HL-60 (cell line): ENCODE data around the gene ISG20L2.

ENCODE experiments used
- DNase-seq, 2 experiments: peaks; one replicate each; pipeline ENCODE4 v3.0.0-alpha.2; 2010 to 2020; ENCODE audit warnings: low read depth in 1 of 2, low spot score in 1 of 2
- H3K27ac ChIP-seq: fragments of 250-450 bp; sonication (Bioruptor Pico); replicated peaks from 2 replicates; pipeline ENCODE4 v1.5.1; 2020; ENCODE audit warnings: mild to moderate bottlenecking, moderate library complexity
- H3K27me3 ChIP-seq: fragments of 250-450 bp; sonication (Bioruptor Pico); 2 replicates; pipeline ENCODE4 v1.5.1; 2021; ENCODE audit warnings: mild to moderate bottlenecking, moderate library complexity; ENCODE audit not compliant: insufficient read depth, poor library complexity, severe bottlenecking
- H3K4me3 ChIP-seq: replicated peaks from 2 replicates; pipeline ENCODE4 v1.5.1; 2011; ENCODE audit warnings: mild to moderate bottlenecking, control low read depth, low read length; ENCODE audit not compliant: insufficient read depth
- CTCF ChIP-seq: IDR thresholded peaks from one replicate; pipeline ENCODE4 v1.5.1; 2011; ENCODE audit warnings: low read length, control low read depth, inconsistent platforms; ENCODE audit not compliant: insufficient read depth
- GABPA ChIP-seq: IDR thresholded peaks from 2 replicates; pipeline ENCODE4 v1.6.1; 2012; ENCODE audit warnings: low read depth
- POLR2AphosphoS5 ChIP-seq: IDR thresholded peaks from 2 replicates; pipeline ENCODE4 v1.6.1; 2012; ENCODE audit warnings: low read depth
- REST ChIP-seq: IDR thresholded peaks from 2 replicates; pipeline ENCODE4 v1.6.1; 2012; ENCODE audit warnings: low read depth; ENCODE audit not compliant: insufficient replicate concordance
- SPI1 ChIP-seq: IDR thresholded peaks from 2 replicates; pipeline ENCODE4 v1.6.1; 2012; ENCODE audit warnings: low read depth, mild to moderate bottlenecking, borderline replicate concordance

The ISG20L2 gene

GRCh38 chr1:156705321-156705917 is 23.1 kb downstream of the ISG20L2 start, which contains the start of gene CRABP2:
CRABP2 (minus strand) TSS chr1:156705583; CDS start chr1:156705446, 137 bp downstream.
- TF ChIP-seq POLR2AphosphoS5 = no peak
- TF ChIP-seq CTCF = no peak
- no peak for DNase-seq
- H3K4me3 ChIP-seq = no peak within 1 kb of the TSS
- H3K27me3 ChIP-seq = peaks cover 43% of the 10 kb centered on the region
- no peak within 1 kb of the TSS for H3K27ac ChIP-seq

- H3K27ac ChIP-seq = no peak overlapping the region
- no peak overlapping the region for H3K4me3 ChIP-seq
- TF ChIP-seq POLR2AphosphoS5 (no peak), CTCF (no peak), REST (no peak), GABPA (no peak), SPI1 (no peak)
- peaks cover 46% of the 10 kb centered on the region for H3K27me3 ChIP-seq
- no peak for DNase-seq
Observed at GRCh38 chr1:156704930-156705320, 23.6 kb downstream of the ISG20L2 start.

- Histone ChIP-seq H3K27me3 (peaks cover 46% of the 10 kb centered on the region), H3K4me3 (no peak overlapping the region), H3K27ac (no peak overlapping the region)
- DNase-seq = no peak
- no peak for TF ChIP-seq REST
- TF ChIP-seq CTCF = no peak
- TF ChIP-seq SPI1 = no peak
- no peak for TF ChIP-seq POLR2AphosphoS5
- TF ChIP-seq GABPA = no peak
Observed at GRCh38 chr1:156704166-156704711, 24.3 kb downstream of the ISG20L2 start.

- no peak for DNase-seq
- TF ChIP-seq CTCF = no peak
- TF ChIP-seq REST = no peak
- TF ChIP-seq GABPA = no peak
- TF ChIP-seq SPI1 = no peak
- no peak for TF ChIP-seq POLR2AphosphoS5
- peaks cover 46% of the 10 kb centered on the region for H3K27me3 ChIP-seq
- H3K27ac ChIP-seq = no peak overlapping the region
- no peak overlapping the region for H3K4me3 ChIP-seq
Observed at GRCh38 chr1:156703741-156704140, 24.8 kb downstream of the ISG20L2 start.
